Measurements from ENCODE around the gene PIGS.
"Not testable (repeated sequence)": the region's sequence is repeated elsewhere in the genome, so short reads cannot be mapped to it uniquely, and the experiment has no call there.

The PIGS gene

DNA sequence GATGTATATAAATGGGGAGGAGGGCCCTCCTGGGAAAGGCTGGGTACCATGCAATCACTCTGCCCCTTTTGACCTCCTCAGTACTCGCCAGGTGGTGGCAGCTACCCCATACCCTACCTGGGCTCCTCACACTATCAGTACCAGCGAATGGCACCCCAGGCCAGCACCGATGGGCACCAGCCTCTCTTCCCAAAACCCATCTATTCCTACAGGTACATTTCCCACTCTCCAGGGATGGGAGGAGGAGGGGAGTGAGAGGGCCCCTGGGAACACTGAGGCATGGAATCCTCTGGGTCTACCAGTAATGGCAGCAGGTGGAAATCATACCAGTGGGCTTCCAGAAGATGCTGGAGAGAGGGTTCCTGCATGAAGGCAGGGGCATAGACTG, 42.3 kb downstream of the PIGS start:
- no peak for DNase-seq (ENCODE audit: low read depth)

DNA sequence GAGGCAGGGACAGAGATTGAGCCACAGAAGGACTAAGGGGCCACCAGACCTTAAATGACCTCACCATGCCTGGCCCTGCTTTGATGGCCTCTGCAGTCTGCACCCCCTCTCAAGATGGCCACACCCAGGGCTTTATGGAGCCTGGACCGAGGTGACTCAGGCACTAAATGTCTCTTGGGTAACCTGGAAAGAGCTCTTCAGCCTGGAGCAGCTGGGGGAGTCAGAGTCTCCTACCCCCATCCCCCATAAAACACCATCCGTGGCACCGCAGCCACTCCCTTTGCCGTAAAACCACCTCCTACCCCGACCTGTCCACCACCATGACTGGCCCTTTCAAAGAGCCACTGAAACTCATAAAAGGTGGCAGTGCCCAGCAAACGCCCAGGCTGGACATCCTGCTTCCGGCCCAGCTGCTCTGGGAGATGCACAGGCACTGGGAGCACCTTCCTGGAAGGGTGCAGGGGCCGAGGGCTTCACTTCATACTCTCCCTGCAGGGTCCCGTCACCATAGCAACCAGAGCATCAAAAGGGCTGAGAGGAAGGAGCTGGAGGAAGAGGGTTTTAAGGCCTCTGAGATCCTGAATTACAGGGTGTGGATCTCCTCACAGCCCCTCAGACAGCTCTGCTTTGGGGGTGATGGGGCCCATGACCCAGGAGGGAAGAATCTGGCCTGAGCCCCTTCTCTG, 42.9 kb downstream of the PIGS start:
- no peak for DNase-seq (ENCODE audit: low read depth)

DNA sequence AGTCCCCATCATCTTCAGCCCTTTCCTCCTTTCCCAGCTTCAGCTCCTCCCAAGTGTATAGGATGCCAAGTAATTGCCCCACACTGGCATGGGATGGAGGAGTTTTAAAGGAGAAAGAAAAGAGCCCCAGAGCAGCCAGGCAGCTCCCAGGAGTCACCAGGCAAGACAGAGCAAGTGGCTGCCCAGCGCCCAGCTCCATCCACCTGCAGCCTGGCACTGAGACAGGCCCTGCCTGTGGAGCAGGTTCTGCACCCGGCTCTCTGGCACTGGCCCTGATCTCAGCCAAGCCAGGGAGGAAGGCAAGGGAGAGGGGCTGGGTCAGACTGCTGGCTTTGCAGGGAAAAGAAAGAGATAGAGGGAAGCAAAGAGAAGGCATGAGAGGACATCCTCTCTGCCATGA, 43.5 kb downstream of the PIGS start:
- no peak for DNase-seq (ENCODE audit: low read depth)

DNA sequence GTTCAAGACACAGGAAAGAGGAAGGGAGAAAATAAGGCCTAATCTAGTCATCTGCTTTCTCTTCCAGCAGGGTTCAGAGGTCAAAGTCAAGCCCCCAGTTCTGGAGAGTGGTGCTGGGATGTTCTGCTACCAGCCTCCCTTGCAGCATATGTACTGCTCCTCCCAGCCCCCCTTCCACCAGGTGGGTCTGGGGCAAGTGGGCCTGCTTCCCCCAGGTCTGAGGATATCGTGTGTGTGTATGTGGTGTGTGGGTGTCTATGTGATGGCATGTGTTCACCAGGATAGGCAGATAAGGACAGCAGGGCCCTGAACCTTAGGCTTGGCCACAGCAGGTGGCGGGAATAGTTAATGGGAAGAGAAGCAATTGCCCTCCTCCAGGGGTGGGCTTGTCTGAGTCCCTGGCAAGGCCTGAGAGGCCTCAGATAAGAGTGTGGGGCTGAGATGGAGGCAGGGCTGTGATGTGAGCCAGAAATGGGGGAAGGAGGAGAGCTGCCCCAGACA, 44.1 kb downstream of the PIGS start:
- DNase-seq (ENCODE audit: low read depth): no peak

DNA sequence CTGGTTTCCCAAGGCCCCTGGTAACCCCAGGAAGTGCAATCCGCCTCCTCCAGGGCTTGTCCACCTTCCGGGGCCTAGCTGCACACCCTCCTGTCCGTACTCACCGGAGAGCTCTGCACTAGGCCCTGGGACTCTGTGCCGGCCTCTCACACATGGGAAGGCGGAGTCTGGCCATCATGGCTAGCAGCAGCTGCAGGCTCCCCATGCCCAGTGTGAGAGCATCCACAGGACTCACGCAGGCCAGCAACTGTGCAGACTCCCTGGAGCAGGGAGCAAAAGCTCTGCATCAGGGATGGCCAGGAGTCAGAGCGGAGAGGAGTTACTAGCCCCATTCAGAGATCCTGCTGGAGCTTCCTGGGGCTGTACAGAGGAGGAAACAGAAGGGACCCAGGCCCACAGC, 44.9 kb downstream of the PIGS start:
- no peak for DNase-seq (ENCODE audit: low read depth)

DNA sequence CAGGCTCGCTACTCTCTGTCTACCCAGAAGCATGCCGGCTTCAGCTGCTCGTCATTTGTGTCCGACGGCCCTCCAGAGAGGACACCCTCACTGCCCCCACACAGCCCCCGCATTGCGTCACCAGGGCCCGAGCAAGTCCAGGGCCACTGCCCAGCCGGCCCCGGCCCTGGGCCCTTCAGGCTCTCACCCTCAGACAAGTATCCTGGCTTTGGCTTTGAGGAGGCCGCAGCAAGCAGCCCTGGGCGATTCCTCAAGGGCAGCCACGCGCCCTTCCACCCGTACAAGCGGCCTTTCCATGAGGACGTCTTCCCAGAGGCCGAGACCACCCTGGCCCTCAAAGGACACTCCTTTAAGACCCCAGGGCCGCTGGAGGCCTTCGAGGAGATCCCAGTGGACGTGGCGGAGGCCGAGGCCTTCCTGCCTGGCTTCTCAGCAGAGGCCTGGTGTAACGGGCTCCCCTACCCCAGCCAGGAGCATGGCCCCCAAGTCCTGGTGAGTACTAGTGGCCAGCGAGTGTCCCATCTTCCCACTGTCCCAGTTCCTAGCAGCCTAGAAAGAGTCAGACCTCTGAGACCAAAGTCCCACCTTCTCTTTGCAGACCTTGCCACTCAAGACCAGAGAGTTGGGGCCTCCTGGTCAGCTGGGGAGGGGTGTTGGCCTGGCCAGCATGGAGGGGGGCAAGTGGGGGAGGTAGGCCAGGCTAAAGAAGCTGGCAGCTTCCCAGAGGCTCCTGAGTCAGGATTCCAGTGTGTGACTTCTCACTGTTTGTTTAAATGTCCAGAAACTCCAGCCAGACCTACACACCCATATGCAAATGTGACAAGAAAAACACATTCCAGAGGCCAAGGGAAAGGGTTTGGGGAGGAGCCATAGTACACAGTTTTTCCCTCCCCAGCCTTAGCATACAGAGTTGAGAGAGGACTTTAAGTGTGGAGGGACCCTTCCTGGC, 46.6 kb downstream of the PIGS start:
- peak; percentile 36 for DNase-seq (ENCODE audit: low read depth)

DNA sequence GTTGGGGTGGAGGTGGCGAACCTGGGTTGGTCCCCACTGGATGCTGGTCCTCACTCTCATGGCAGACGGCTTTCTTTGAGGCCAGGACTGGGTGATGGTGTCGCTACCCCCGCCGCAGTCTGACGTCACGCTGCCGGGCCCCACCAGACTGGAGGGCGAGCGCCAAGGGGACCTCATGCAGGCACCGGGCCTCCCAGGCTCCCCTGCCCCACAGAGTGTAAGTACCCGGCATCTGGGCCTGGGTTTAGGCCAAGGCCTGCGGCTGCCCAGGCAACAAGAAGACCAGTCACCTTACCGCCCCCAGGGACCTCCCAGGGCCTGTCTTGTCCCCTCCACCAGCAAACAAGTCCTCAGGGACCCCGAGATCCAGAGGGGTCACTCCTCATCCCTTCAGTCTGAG, 47.4 kb downstream of the PIGS start:
- DNase-seq (ENCODE audit: low read depth): no peak

DNA sequence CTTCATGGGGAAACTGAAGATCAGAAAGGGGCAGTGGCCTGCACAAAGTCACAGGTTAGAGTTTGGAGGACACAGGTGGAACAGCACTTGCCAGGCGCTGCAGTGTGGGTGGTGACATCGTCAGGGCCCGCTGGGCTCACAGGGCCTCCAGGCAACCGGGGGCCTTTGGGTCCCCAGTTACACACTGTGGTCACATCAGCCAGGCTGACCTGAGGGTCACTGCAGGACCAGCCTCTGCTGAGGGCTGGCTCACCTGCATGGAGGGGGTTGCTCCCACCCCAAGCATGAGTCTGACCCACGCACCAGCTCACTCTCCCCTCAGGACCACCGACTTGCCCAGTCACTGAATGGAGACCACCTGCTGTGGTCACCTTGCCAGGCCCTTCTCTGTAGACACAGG, 48.1 kb downstream of the PIGS start:
- DNase-seq (ENCODE audit: low read depth): no peak

DNA sequence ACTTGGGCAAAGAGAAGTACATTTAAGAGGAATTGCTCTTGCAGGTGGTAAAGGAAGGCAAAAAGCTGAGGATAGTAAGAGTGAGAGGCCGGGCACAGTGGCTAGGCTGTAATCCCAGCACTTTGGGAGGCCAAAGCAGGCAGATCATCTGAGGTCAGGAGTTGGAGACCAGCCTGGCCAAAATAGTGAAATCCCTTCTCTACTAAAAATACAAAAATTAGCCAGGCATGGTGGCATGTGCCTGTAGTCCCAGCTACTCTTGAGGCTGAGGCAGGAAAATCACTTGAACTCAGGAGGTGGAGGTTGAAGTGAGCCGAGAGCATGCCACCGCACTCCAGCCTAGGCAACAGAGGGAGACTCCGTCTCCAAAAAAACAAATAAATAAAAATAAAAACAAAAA, 49.0 kb downstream of the PIGS start:
- DNase-seq (ENCODE audit: low read depth): not testable (repeated sequence)

DNA sequence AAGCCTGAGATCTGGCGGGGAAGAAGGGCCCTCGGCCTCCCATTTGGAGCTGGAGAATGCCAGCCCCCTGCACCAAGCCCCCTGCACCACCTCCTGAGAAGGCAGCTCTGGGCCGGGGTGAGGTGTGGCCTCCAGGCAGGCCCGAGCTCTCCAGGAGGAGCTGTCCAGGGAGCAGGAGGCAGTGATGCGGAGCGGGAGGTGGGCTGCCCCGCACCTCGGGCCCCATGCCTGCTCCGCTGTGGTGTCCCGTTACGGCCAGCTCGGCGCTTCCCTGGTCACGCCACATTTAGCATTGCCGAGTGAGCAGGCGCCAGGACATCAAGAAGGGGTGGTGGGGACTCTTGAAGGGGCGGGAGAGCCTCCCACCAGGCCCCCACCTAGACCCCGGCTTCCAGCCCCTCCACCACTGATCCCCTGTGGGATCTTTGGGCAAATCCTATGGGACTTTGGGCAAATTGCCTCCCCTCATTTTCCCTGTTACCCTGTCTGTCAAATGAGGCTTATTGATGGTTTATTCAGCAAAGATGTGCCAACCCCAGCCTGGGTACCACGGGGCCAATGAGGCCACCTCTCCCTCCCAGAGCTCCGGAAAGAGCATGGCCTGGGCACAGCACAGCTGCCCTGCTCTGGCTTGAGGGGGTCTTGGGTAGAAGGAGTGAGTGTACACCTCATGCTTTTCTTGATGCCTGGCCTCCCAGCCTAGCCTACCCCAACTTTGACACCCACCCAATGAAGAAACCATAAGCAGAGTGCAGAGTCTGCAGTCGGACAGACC, 49.8 kb downstream of the PIGS start:
- no peak for DNase-seq (ENCODE audit: low read depth)

DNA sequence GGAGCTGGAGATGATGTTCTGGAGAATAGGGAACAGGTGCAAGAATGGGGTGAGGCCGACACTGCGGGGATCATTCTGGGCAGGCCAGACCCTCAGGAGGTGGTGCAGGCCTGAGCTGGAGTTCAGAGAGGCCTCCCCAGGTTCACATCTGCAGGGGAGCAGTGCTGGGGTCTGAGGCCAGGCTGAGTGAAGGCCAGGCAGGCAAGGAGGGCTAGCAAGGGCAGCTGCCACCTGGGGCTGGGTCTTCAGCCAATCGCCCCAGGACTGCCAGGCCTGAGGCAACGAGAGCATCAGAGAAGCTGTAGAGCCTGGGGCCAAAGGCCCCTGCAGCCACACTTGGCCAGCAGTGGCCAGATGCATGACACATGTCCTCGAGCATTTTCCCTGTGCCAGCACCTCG, 50.6 kb downstream of the PIGS start:
- no peak for DNase-seq (ENCODE audit: low read depth)

DNA sequence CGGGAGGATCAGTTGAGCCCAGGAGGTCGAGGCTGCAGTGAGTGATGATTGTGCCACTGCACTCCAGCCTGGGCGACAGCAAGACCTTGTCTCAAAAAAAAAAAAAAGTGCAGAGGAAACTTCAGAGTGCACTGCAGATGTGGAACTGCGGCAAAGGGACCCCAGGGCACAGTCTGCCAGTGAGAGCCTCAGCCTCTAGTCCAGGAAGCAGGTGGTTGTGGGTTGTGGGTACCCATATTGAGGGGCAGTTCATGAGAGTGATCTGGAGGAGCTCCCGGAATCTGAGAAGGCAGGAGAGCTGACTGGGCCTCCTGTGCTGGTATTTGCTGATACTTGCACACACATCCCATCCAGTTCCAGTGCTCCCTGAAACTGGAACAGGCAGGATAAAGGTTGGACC, 52.1 kb downstream of the PIGS start:
- DNase-seq (ENCODE audit: low read depth): no peak

DNA sequence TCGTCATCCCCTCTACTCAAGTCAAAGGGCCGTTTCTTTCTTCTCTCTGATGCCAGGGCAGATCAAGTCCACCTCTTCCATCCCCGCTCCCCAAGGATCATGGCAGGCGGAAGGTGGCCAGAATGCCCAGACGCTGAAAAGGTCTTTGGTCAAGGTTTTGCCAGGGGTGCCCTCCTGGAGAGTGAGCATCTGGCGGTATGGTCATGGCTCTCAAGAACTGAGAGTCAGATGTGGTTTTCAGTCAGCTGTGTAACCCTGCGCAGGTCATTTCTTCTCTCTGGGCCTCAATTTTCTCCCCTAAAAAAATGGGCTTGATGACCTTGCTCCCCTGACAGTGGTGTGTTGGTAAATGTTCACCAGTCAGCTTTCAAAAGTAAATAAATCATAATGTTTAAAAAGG, 52.7 kb downstream of the PIGS start:
- DNase-seq (ENCODE audit: low read depth): no peak

DNA sequence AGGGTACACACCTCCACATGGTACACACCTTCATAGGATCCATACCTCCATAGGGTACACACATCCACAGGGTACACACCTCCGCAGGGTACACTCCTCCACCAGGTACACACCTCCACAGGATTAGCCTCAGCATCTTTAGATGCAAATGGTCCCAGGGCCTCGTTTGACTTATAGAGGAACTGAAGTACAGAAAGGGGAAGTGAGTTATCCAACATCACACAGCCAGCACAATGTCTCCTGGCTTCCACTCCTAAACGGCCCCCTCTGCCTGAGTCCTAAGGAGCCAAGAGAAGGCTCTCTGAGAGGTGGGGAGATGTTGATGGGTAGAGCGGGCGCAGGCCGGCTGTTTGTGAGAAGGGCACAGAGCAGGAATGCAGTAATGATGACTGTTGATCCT, 53.2 kb downstream of the PIGS start:
- DNase-seq (ENCODE audit: low read depth): no peak

DNA sequence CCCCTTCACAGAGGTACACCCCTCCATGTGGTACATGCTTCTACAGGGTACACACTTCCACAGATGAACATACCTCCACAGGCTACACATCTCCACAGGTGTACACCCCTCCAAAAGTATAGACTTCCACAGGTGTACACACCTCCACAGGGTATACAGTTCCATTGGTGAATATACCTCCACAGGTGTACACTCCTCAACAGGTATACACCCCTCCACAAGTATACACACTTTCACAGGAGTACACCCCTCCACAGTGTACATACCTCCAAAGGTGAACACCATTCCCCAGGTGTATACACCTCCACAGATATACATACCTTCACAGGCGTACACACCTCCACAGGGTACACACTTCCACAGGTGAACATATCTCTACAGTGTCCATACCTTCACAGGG, 55.8 kb downstream of the PIGS start:
- DNase-seq (ENCODE audit: low read depth): no peak

DNA sequence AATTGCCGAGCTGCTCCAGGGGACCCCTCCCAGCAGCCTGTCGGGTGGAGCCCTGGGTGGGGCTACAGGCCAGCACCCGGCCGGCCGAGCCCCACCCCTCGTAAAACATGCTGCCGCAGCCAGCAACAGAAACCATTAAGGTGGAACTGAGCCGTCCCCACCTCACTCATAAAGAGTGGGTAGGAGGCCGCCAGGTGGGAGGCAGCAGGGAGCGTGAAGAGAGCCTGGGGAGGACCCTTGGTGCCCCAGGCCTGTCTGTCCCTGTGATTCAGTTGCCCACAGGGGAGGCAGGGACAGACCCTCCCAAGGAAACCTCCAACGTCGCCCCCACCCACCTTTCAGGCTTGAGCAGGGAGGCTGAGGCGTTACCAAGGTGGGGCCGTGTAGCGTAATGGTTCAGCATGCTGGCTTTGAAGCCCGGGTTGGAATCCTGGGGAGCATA, 56.7 kb downstream of the PIGS start:
- no peak for DNase-seq (ENCODE audit: low read depth)

DNA sequence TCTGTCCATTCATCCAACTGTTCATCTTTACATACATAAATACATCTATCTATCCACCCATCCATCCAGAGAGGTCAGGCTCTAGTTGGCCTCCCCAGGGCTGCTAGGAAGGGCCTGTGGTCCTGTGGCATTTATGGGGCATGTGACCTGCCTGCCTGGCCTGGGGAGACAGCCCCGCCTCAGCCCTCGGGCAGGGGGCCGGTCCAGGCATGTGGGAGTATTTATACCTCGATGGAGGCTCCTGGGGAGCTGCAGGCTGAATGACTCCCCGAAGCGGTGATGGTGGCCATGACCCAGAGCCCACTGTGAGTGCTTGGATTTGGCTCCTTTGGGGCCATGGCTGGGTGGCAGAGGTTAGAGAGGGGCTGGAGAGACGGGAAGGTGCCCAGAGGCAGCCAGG, 57.8 kb downstream of the PIGS start:
- no peak for DNase-seq (ENCODE audit: low read depth)

DNA sequence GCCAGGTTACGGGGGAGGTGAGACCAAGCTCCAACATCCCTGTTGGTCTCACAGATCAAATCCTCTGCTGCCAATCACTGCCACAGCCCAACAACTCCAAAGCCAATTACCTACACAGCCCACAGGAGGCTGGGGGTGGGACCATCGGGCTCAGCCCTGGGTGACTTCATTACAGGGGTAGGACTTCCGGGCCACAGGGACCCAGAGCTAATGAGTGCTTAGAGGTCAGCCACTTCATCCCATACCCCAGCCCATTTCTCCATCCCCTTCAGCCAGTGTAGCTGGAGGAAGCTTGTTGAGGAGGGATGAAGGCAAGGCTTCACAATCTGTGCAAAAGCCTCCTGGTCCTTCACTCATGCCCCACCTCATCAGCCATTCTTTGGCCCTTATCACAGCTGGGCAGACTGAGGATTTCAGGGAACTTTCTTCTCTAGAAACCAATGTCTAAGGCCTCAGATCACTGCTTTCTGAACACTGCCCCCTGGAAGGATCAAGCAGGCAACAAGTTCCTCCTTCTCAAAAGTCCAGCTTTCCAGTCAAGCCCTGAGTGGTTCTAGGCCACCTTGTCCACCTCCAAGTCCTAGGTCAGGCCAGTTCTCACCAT, 59.4 kb downstream of the PIGS start:
- DNase-seq (ENCODE audit: low read depth): no peak

DNA sequence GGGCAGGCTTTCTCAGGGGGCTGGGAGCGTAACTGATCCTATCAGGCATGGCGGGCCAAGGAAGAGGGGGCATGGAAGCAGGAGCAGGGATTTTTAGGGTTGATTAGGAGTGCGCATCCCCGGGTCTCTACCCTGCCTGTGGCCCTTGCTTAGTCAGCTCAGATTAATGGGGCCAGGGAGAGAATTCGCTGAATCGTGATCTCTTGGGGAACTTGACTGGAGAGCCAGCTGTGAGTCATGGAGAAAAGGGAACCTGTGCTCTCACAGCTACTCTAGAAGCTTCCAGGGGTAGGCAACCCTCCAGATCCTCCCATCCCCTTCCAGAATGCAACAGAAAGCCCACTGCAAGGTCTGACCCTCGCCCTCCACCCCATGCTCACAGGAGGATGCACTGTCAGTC, 61.5 kb downstream of the PIGS start:
- DNase-seq (ENCODE audit: low read depth): peak; percentile 26

DNA sequence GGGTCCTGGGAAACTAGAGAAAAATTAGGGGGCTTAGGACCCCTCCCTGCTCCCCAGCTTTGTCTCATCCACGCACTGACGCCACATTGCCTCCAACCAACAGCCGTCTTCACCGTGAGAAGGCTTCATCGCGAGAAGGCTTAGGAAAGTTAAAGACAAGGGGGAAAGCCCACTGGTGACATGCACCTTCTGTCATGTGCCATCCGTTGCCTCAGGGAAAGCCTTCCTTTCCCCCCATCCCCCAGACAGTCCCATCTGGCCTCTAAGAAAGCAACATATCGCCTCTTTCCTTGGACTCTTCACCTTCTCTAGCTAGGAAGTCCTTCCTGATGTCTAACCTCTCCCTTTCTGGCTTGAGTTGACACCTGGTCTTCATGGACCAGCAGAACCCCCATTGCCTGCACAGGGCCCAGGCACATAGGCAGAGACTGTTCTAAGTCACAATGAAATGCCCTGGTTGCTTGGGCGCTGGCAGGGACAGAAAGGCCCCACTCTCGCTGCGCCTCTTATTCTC, 63.1 kb downstream of the PIGS start:
- DNase-seq (ENCODE audit: low read depth): no peak

DNA sequence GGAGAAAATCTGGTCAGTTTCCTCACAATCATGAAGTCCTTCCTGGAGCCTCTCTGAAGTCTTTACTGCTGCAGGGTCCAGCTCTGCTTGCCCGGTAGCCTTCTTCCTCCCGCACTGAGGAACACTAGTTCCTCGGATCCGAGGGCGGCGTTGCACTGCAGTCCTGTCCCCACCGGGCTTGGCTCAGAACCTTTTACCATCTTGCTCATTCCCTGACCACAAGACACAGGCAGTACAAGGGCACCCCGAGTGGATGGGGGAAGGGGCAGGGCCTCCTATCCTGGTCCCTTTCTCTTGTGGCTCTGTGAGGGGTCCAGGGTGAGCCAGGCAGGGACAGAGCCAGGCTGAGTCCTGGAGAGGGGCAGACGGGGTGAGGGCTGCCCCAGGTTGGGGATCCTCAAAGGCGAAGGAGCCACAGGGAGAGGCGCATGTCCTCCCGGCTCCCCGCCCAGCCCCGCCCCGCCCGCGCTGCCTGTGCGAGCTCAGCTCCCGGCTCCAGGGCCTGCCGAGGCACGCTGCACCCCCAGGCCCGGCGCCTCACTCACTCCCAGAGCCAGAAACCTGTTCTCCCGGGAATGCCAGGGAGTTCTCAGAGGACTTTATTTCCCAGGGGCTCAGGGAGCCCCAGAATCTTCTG, 63.6 kb downstream of the PIGS start:
- DNase-seq (ENCODE audit: low read depth): no peak

All from stromal cell of bone marrow (primary cell).